Natural killer cell (primary cell): Measurements from ENCODE around the gene CLRN3. TPM values are rescaled to one million over a fixed set of nuclear protein-coding genes. Genes with fewer than 3 reads are reported as not detected.
A peak's percentile ranks its signal among the peaks of the same experiment; 100 is the strongest.

Experiments used
- ATAC-seq, 3 donors: fragments of 150-1000 bp in 2 of 3; fragments of 200-7000 bp in 1 of 3; cut with Tn5 transposase; 1 replicate in 1 of 3; 2 replicates in 2 of 3; pipeline ENCODE4 v1.10.0; 2021; ENCODE audit warnings: mild to moderate bottlenecking in 2 of 3, moderate library complexity in 2 of 3
- DNase-seq, 2 donors: peaks; one replicate each; pipeline versions ENCODE4 v3.0.0 to v3.0.0-alpha.2; 2013 to 2021; ENCODE audit warnings: mixed read lengths in 1 of 2
- H3K27ac ChIP-seq: one replicate; pipeline ENCODE4 v1.5.1; 2013; ENCODE audit warnings: mild to moderate bottlenecking, low read length
- H3K27me3 ChIP-seq: one replicate; pipeline ENCODE4 v1.6.1; 2013; ENCODE audit warnings: low read length; ENCODE audit not compliant: control insufficient read depth, insufficient read depth
- H3K36me3 ChIP-seq: one replicate; pipeline ENCODE4 v1.6.1; 2013; ENCODE audit warnings: low read length; ENCODE audit not compliant: control insufficient read depth, insufficient read depth
- H3K4me1 ChIP-seq: one replicate; pipeline ENCODE4 v1.6.1; 2013; ENCODE audit warnings: low read length; ENCODE audit not compliant: control insufficient read depth, insufficient read depth
- H3K4me3 ChIP-seq: one replicate; pipeline ENCODE4 v1.5.1; 2013; ENCODE audit warnings: low read length
- H3K9me3 ChIP-seq: one replicate; pipeline ENCODE4 v1.6.1; 2013; ENCODE audit warnings: low read length; ENCODE audit not compliant: control insufficient read depth, insufficient read depth
- H3K27ac Mint-ChIP-seq, 2 donors: one replicate each; pipeline ENCODE4 v1.8.0; 2022; ENCODE audit warnings: mild to moderate bottlenecking in 2 of 2, mixed read lengths in 2 of 2, moderate library complexity in 1 of 2
- H3K27me3 Mint-ChIP-seq, 2 donors: one replicate each; pipeline ENCODE4 v1.8.0; 2022; ENCODE audit warnings: low read depth in 2 of 2, mixed read lengths in 2 of 2
- H3K36me3 Mint-ChIP-seq: one replicate; pipeline ENCODE4 v1.8.0; 2022; ENCODE audit warnings: mixed read lengths
- H3K4me1 Mint-ChIP-seq, 2 donors: one replicate each; pipeline ENCODE4 v1.8.0; 2022; ENCODE audit warnings: mixed read lengths in 2 of 2
- H3K4me3 Mint-ChIP-seq: one replicate; pipeline ENCODE4 v1.8.0; 2022; ENCODE audit warnings: mild to moderate bottlenecking, moderate library complexity, mixed read lengths
- H3K9me3 Mint-ChIP-seq, 2 donors: one replicate each; pipeline ENCODE4 v1.8.0; 2022; ENCODE audit warnings: mixed read lengths in 2 of 2
- WGBS: methylation state at CpG from one replicate; pipeline ENCODE4 v1.1.7; 2013; ENCODE audit warnings: missing lambda C conversion rate; ENCODE audit not compliant: insufficient coverage; 5-methylcytosine and 5-hydroxymethylcytosine counted together
- intact Hi-C: fragments of 100-400 bp; cut with micrococcal nuclease; formaldehyde crosslinking; loops from one replicate; pipeline ENCODE4 v1.14.2; 2022
- total RNA-seq, 4 donors: library from RNA; stranded (reverse); fragments of 120-200 nt in 1 of 4; gene quantifications; one replicate each; pipeline versions ENCODE4 v1.2.3 to v1.2.4, GENCODE V29; 2013 to 2022
- TF ChIP-seq, protein P1 (sequence below): fragments of 200-600 bp; IDR thresholded peaks from one replicate; pipeline ENCODE4 v1.8.0; 2022; ENCODE audit warnings: antibody characterized with exemption

Gene CLRN3
- total RNA-seq, 3 donors from 2014 or later (not counting 1 experiment from before 2014, with no cell fraction given): not detected

DNA sequence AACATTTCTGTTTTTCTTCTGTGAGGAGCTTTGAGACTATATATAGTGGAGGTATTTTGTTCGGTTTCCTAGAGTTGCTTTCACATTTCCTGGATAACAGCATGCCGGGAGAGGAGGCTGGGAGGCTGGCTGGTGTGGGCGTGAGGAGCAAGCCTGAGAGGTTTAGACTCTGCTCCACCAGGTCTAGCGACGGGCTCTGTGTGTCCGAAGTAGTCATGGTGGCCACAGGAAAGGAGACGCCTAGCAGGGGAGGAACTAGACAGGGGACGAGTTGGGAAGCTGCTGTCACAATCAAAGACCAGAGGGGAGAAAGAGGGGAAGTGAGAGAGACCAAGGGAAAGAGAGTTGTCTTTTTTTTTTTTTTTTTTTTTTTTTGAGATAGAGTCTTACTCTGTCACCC lies 33.7 kb upstream of the CLRN3 start:
- no peak overlapping the region for H3K27ac ChIP-seq
- no peak overlapping the region for H3K4me3 ChIP-seq
- 66% methylated on average over 8 of the region's 8 CpGs for WGBS
- H3K36me3 Mint-ChIP-seq: no peaks in the 10 kb centered on the region
- no peaks in the 10 kb centered on the region for H3K9me3 ChIP-seq
- H3K4me3 Mint-ChIP-seq: no peak overlapping the region
- no peaks in the 10 kb centered on the region for H3K9me3 Mint-ChIP-seq
- TF ChIP-seq, protein P1, sequence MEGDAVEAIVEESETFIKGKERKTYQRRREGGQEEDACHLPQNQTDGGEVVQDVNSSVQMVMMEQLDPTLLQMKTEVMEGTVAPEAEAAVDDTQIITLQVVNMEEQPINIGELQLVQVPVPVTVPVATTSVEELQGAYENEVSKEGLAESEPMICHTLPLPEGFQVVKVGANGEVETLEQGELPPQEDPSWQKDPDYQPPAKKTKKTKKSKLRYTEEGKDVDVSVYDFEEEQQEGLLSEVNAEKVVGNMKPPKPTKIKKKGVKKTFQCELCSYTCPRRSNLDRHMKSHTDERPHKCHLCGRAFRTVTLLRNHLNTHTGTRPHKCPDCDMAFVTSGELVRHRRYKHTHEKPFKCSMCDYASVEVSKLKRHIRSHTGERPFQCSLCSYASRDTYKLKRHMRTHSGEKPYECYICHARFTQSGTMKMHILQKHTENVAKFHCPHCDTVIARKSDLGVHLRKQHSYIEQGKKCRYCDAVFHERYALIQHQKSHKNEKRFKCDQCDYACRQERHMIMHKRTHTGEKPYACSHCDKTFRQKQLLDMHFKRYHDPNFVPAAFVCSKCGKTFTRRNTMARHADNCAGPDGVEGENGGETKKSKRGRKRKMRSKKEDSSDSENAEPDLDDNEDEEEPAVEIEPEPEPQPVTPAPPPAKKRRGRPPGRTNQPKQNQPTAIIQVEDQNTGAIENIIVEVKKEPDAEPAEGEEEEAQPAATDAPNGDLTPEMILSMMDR: no peak
- H3K27me3 ChIP-seq: no peaks in the 10 kb centered on the region
- no peaks in the 10 kb centered on the region for H3K36me3 ChIP-seq
- no peaks in the 10 kb centered on the region for H3K27me3 Mint-ChIP-seq
- H3K4me1 ChIP-seq: peaks cover 21% of the 10 kb centered on the region
- H3K4me1 Mint-ChIP-seq: peaks cover 4 to 5% of the 10 kb centered on the region in 2 donors
- DNase-seq (no peak), ATAC-seq (peak in 1 of 3 donors; percentile 41)
- no peak overlapping the region for H3K27ac Mint-ChIP-seq
- intact Hi-C loops: no loop called here

DNA sequence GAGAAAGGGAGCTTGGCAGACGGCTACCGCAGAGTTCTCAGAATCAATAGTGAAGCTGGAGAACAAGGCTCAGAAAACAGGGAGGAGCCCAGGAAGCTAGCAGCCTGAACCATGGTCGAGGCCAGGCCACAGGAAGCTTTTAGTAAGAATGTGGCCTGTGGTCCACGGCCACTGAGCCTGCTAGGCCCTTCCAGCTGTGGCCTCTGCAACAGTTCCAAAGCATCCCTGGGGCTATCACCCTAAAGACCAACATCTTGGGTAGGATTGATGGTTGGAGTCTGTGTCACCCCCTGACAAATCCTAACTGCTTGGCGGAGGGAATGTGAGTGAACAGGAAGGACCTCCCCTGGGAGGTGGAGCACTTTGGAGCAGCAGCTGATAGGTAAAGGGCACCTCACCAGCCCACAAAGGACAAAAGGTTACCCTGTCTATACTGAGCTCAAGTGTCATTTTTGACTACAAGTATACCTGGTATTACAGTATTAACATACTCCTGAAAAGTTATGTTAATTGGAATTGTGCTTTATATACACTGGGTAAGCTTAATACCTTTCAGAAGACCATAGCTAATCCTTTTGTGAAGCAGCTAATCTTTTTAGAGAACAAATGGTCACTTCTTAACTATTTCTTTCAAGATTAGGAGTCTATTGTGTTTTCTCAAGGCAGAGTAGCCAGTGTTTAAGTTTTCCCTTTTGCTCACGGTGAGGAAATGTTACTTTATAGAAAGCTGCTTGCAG lies 32.9 kb upstream of the CLRN3 start:
- Mint-ChIP-seq H3K4me1 (peaks cover 4 to 5% of the 10 kb centered on the region in 2 donors), H3K27ac (no peak overlapping the region), H3K9me3 (no peaks in the 10 kb centered on the region), H3K4me3 (no peak overlapping the region), H3K36me3 (no peaks in the 10 kb centered on the region), H3K27me3 (no peaks in the 10 kb centered on the region)
- 58% methylated on average over 5 of the region's 6 CpGs for WGBS
- Histone ChIP-seq H3K4me3 (no peak overlapping the region), H3K27me3 (no peaks in the 10 kb centered on the region), H3K9me3 (no peaks in the 10 kb centered on the region), H3K27ac (no peak overlapping the region), H3K4me1 (peaks cover 26% of the 10 kb centered on the region), H3K36me3 (no peaks in the 10 kb centered on the region)
- peak in 1 of 3 donors; percentile 39 for ATAC-seq
- TF ChIP-seq, protein P1: no peak
- no peak for DNase-seq
- intact Hi-C loops: no loop called here

DNA sequence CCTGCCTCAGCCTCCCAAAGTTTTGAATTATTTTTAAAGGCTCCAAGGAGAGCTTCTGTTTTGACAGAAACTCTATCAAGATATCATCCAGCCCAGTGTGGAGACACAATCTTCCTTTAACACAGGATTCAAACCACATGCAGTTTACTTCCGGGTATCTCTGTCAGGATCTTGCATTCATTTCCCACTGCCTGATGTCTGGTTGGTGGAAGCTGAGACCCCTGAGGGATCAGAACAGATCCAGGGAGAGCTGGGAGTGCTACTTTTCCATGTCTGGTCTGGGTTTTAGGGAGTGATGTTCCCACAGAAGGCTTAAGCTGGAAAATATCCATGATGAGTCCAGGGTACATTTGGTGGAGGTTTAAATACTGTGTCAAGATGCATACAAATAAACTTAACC lies 30.9 kb upstream of the CLRN3 start:
- no peak overlapping the region for H3K4me3 Mint-ChIP-seq
- Histone ChIP-seq H3K4me1 (peaks cover 35% of the 10 kb centered on the region), H3K27me3 (no peaks in the 10 kb centered on the region), H3K27ac (no peak overlapping the region), H3K9me3 (no peaks in the 10 kb centered on the region), H3K36me3 (no peaks in the 10 kb centered on the region), H3K4me3 (no peak overlapping the region)
- intact Hi-C loops: no loop called here
- 75% methylated on average over 1 of the region's 1 CpG for WGBS
- peaks cover 16% of the 10 kb centered on the region in 2 donors for H3K4me1 Mint-ChIP-seq
- ATAC-seq (no peak), DNase-seq (no peak)
- H3K27ac Mint-ChIP-seq: no peak overlapping the region
- TF ChIP-seq, protein P1: no peak
- H3K36me3 Mint-ChIP-seq: no peaks in the 10 kb centered on the region
- no peaks in the 10 kb centered on the region for H3K27me3 Mint-ChIP-seq
- H3K9me3 Mint-ChIP-seq: no peaks in the 10 kb centered on the region
